ENCODE results near the gene RAB26. TPM values are rescaled to one million over a fixed set of nuclear protein-coding genes. Genes with fewer than 3 reads are reported as not detected.

Gene RAB26
- total and polyA plus RNA-seq, 2 of the 13 experiments (the other 11 are each of a cell fraction or from before 2014, with no cell fraction given) = 0.86 to 3.6 TPM

DNA sequence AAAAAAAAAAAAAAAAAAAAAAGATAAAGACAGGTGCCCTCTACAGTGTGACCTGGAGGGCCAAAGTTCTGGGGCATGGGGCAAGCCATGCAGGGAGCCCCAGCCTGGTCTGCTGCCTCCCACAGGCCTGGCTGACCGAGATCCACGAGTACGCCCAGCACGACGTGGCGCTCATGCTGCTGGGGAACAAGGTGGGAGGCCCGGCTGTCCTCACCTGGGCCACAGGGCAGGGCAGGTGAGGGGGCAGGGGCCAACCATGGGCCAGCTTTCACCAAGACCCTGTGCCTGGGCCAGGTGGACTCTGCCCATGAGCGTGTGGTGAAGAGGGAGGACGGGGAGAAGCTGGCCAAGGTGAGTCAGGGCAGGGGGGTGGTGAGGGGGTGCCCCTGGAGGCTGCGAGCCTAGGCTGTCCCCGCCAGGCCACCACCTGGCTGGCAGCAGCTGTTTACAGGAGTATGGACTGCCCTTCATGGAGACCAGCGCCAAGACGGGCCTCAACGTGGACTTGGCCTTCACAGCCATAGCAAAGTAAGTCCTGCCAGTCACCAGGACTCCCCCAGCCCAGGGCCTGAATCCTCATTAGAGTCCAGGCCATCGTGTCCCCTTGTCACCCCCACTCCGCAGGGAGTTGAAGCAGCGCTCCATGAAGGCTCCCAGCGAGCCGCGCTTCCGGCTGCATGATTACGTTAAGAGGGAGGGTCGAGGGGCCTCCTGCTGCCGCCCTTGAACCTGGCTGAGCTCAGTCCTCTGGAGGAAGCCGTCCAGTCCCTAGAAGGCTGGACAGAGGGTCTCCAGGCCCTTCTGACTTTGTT is 4.5 kb downstream of the RAB26 start (continued):
- TF ChIP-seq, protein P1, sequence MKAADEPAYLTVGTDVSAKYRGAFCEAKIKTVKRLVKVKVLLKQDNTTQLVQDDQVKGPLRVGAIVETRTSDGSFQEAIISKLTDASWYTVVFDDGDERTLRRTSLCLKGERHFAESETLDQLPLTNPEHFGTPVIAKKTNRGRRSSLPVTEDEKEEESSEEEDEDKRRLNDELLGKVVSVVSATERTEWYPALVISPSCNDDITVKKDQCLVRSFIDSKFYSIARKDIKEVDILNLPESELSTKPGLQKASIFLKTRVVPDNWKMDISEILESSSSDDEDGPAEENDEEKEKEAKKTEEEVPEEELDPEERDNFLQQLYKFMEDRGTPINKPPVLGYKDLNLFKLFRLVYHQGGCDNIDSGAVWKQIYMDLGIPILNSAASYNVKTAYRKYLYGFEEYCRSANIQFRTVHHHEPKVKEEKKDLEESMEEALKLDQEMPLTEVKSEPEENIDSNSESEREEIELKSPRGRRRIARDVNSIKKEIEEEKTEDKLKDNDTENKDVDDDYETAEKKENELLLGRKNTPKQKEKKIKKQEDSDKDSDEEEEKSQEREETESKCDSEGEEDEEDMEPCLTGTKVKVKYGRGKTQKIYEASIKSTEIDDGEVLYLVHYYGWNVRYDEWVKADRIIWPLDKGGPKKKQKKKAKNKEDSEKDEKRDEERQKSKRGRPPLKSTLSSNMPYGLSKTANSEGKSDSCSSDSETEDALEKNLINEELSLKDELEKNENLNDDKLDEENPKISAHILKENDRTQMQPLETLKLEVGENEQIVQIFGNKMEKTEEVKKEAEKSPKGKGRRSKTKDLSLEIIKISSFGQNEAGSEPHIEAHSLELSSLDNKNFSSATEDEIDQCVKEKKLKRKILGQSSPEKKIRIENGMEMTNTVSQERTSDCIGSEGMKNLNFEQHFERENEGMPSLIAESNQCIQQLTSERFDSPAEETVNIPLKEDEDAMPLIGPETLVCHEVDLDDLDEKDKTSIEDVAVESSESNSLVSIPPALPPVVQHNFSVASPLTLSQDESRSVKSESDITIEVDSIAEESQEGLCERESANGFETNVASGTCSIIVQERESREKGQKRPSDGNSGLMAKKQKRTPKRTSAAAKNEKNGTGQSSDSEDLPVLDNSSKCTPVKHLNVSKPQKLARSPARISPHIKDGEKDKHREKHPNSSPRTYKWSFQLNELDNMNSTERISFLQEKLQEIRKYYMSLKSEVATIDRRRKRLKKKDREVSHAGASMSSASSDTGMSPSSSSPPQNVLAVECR (CRISPR knock-in tag; IDR thresholded peaks at IDR 0.05; ENCODE audit: borderline replicate concordance) = no peak; the same call in 1 of the 2 replicates
- TF ChIP-seq, protein P2, sequence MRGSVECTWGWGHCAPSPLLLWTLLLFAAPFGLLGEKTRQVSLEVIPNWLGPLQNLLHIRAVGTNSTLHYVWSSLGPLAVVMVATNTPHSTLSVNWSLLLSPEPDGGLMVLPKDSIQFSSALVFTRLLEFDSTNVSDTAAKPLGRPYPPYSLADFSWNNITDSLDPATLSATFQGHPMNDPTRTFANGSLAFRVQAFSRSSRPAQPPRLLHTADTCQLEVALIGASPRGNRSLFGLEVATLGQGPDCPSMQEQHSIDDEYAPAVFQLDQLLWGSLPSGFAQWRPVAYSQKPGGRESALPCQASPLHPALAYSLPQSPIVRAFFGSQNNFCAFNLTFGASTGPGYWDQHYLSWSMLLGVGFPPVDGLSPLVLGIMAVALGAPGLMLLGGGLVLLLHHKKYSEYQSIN (CRISPR knock-in tag; IDR thresholded peaks at IDR 0.05; ENCODE audit: borderline replicate concordance) = no peak
- TF ChIP-seq RBFOX2 (IDR thresholded peaks at IDR 0.05; ENCODE audit: low read depth, low read length) (peak; percentile 97), FOXP1 (IDR thresholded peaks at IDR 0.05) (no peak), FOXP1 (CRISPR knock-in tag; IDR thresholded peaks at IDR 0.05) (no peak), TAF1 (CRISPR knock-in tag; IDR thresholded peaks at IDR 0.05) (peak; percentile 19; the same call in 1 of the 2 replicates), ATF6 (CRISPR knock-in tag; conservative IDR thresholded peaks at IDR 0.05) (no peak), ZNF331 (CRISPR knock-in tag; IDR thresholded peaks at IDR 0.05) (no peak), ELF1 (CRISPR knock-in tag; IDR thresholded peaks at IDR 0.05) (no peak), MATR3 (CRISPR knock-in tag; IDR thresholded peaks at IDR 0.05) (no peak)
- TF ChIP-seq, protein P3, sequence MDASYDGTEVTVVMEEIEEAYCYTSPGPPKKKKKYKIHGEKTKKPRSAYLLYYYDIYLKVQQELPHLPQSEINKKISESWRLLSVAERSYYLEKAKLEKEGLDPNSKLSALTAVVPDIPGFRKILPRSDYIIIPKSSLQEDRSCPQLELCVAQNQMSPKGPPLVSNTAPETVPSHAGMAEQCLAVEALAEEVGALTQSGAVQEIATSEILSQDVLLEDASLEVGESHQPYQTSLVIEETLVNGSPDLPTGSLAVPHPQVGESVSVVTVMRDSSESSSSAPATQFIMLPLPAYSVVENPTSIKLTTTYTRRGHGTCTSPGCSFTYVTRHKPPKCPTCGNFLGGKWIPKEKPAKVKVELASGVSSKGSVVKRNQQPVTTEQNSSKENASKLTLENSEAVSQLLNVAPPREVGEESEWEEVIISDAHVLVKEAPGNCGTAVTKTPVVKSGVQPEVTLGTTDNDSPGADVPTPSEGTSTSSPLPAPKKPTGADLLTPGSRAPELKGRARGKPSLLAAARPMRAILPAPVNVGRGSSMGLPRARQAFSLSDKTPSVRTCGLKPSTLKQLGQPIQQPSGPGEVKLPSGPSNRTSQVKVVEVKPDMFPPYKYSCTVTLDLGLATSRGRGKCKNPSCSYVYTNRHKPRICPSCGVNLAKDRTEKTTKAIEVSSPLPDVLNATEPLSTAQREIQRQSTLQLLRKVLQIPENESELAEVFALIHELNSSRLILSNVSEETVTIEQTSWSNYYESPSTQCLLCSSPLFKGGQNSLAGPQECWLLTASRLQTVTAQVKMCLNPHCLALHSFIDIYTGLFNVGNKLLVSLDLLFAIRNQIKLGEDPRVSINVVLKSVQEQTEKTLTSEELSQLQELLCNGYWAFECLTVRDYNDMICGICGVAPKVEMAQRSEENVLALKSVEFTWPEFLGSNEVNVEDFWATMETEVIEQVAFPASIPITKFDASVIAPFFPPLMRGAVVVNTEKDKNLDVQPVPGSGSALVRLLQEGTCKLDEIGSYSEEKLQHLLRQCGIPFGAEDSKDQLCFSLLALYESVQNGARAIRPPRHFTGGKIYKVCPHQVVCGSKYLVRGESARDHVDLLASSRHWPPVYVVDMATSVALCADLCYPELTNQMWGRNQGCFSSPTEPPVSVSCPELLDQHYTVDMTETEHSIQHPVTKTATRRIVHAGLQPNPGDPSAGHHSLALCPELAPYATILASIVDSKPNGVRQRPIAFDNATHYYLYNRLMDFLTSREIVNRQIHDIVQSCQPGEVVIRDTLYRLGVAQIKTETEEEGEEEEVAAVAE (CRISPR knock-in tag; IDR thresholded peaks at IDR 0.05; ENCODE audit: borderline replicate concordance) = no peak
